ENCODE measurements around the gene NMUR1.
A peak's percentile ranks its signal among the peaks of the same experiment; 100 is the strongest.
"Not testable (repeated sequence)": the region's sequence is repeated elsewhere in the genome, so short reads cannot be mapped to it uniquely, and the experiment has no call there.

Gene NMUR1

GRCh38 chr2:231568098-231568784, 38.0 kb upstream of the NMUR1 start:
- no peaks in the 10 kb centered on the region for H3K36me3 ChIP-seq (ENCODE audit: control insufficient read depth, insufficient read depth, low read length, severe bottlenecking)
- H3K4me3 ChIP-seq (ENCODE audit: low read length): no peak overlapping the region
- no peaks in the 10 kb centered on the region for H3K4me1 ChIP-seq (ENCODE audit: control insufficient read depth, insufficient read depth, low read length)
- no peak overlapping the region for H3K9ac ChIP-seq (ENCODE audit: low read length)
- H3K9me3 ChIP-seq (ENCODE audit: control insufficient read depth, low read length): no peaks in the 10 kb centered on the region
- no peaks in the 10 kb centered on the region for H3K27me3 ChIP-seq (replicated peaks; ENCODE audit: control insufficient read depth, insufficient read depth, low read length)
- no peak for DNase-seq (ENCODE audit: low read depth)

DNA sequence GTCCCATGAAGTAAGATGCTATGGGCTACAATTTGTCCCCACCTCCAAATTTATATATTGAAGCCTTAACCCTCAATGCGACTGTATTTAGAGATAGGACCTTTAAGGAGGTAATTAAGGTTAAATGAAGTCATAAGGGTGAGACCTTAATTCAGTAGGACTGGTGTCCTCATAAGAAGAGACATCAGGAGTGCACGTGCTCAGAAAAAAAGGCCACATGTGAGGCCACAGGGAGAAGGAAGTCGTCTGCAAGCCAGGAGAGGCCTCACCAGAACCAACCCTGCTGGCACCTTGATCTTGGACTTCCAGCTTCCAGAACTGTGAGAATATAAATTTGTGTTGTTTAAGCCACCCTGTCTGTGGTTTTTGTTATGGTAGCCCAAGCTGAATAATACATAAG, 36.9 kb upstream of the NMUR1 start:
- no peaks in the 10 kb centered on the region for H3K27me3 ChIP-seq (replicated peaks; ENCODE audit: control insufficient read depth, insufficient read depth, low read length)
- no peak overlapping the region for H3K4me3 ChIP-seq (ENCODE audit: low read length)
- no peak for DNase-seq (ENCODE audit: low read depth)
- no peak overlapping the region for H3K9ac ChIP-seq (ENCODE audit: low read length)
- H3K9me3 ChIP-seq (ENCODE audit: control insufficient read depth, low read length): no peaks in the 10 kb centered on the region
- H3K36me3 ChIP-seq (ENCODE audit: control insufficient read depth, insufficient read depth, low read length, severe bottlenecking): no peaks in the 10 kb centered on the region
- H3K4me1 ChIP-seq (ENCODE audit: control insufficient read depth, insufficient read depth, low read length): no peaks in the 10 kb centered on the region

- no peak overlapping the region for H3K9ac ChIP-seq (ENCODE audit: low read length)
- no peak overlapping the region for H3K4me3 ChIP-seq (ENCODE audit: low read length)
- no peaks in the 10 kb centered on the region for H3K4me1 ChIP-seq (ENCODE audit: control insufficient read depth, insufficient read depth, low read length)
- no peaks in the 10 kb centered on the region for H3K9me3 ChIP-seq (ENCODE audit: control insufficient read depth, low read length)
- no peaks in the 10 kb centered on the region for H3K27me3 ChIP-seq (replicated peaks; ENCODE audit: control insufficient read depth, insufficient read depth, low read length)
- no peak for DNase-seq (ENCODE audit: low read depth)
- H3K36me3 ChIP-seq (ENCODE audit: control insufficient read depth, insufficient read depth, low read length, severe bottlenecking): no peaks in the 10 kb centered on the region
These were observed 35.8 kb upstream of the NMUR1 start for GRCh38 chr2:231565887-231566594.

DNA sequence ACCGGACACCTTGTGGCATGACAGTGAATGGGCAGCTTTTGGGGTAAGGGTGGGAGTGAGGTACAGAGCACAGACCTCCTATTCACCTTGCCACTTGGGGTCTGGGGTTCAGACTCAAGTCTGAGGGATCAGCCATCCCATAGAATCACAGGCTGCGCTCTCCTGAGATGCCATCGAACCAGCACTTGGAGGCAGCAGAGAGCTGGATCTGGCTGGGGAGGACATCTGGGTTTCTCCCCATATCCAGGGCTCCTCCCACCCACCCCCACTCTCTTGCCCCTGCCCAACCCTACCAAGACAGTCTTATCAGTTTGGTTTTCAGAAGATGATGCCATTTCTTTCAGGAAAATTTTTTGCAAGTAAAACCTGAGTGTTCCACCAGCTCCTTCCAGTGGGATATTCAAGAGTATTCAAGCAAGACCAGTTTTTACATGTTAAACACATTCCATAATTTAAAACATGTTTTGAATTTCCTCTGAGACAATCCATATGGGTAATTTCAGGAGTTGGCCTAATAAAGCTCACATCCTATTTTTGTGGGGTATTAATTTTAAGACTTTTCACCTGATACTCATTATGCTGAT, 33.2 kb upstream of the NMUR1 start:
- DNase-seq (ENCODE audit: low read depth): peak; percentile 84
- Histone ChIP-seq H3K4me3 (ENCODE audit: low read length) (no peak overlapping the region), H3K9ac (ENCODE audit: low read length) (no peak overlapping the region), H3K36me3 (ENCODE audit: control insufficient read depth, insufficient read depth, low read length, severe bottlenecking) (no peaks in the 10 kb centered on the region), H3K4me1 (ENCODE audit: control insufficient read depth, insufficient read depth, low read length) (no peaks in the 10 kb centered on the region), H3K9me3 (ENCODE audit: control insufficient read depth, low read length) (no peaks in the 10 kb centered on the region), H3K27me3 (replicated peaks; ENCODE audit: control insufficient read depth, insufficient read depth, low read length) (no peaks in the 10 kb centered on the region)

- Histone ChIP-seq H3K36me3 (ENCODE audit: control insufficient read depth, insufficient read depth, low read length, severe bottlenecking) (no peaks in the 10 kb centered on the region), H3K27me3 (replicated peaks; ENCODE audit: control insufficient read depth, insufficient read depth, low read length) (no peaks in the 10 kb centered on the region), H3K9ac (ENCODE audit: low read length) (peak overlapping the region; percentile 68), H3K4me1 (ENCODE audit: control insufficient read depth, insufficient read depth, low read length) (peaks cover 14% of the 10 kb centered on the region), H3K4me3 (ENCODE audit: low read length) (no peak overlapping the region), H3K9me3 (ENCODE audit: control insufficient read depth, low read length) (peaks cover 7% of the 10 kb centered on the region)
- peak; percentile 87 for DNase-seq (ENCODE audit: low read depth)
These were observed 27.4 kb upstream of the NMUR1 start for GRCh38 chr2:231557571-231558217.

DNA sequence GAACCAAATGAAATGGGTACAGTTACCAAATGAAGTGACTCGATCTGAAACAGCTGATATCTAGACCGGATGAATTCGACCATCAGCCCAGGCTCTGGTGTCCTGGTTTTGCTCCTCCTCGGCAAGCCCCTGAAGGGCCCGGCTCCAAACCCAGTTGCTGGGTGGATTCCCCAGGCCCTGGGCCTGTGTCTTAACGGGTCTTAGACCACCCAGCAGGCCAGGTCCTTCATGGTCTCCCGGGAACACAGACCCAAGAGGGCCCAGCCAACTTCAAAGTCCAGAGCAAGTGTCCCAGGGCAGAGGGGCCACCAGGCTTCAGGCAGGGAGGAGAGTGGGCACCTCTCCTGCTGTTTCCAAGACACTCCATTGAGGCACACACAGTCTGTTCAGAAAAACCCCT, 26.7 kb upstream of the NMUR1 start:
- Histone ChIP-seq H3K9me3 (ENCODE audit: control insufficient read depth, low read length) (peaks cover 11% of the 10 kb centered on the region), H3K4me3 (ENCODE audit: low read length) (no peak overlapping the region), H3K4me1 (ENCODE audit: control insufficient read depth, insufficient read depth, low read length) (peaks cover 14% of the 10 kb centered on the region), H3K9ac (ENCODE audit: low read length) (no peak overlapping the region), H3K27me3 (replicated peaks; ENCODE audit: control insufficient read depth, insufficient read depth, low read length) (no peaks in the 10 kb centered on the region), H3K36me3 (ENCODE audit: control insufficient read depth, insufficient read depth, low read length, severe bottlenecking) (no peaks in the 10 kb centered on the region)
- no peak for DNase-seq (ENCODE audit: low read depth)

GRCh38 chr2:231556496-231556895, 26.3 kb upstream of the NMUR1 start:
- not testable (repeated sequence) for H3K9ac ChIP-seq (ENCODE audit: low read length); H3K36me3 ChIP-seq (ENCODE audit: control insufficient read depth, insufficient read depth, low read length, severe bottlenecking); DNase-seq (ENCODE audit: low read depth); H3K4me3 ChIP-seq (ENCODE audit: low read length); H3K27me3 ChIP-seq (replicated peaks; ENCODE audit: control insufficient read depth, insufficient read depth, low read length)
- peaks cover 14% of the 10 kb centered on the region for H3K4me1 ChIP-seq (ENCODE audit: control insufficient read depth, insufficient read depth, low read length)
- H3K9me3 ChIP-seq (ENCODE audit: control insufficient read depth, low read length): peaks cover 11% of the 10 kb centered on the region

- Histone ChIP-seq H3K9ac (ENCODE audit: low read length) (peak overlapping the region; percentile 58), H3K4me1 (ENCODE audit: control insufficient read depth, insufficient read depth, low read length) (peaks cover 14% of the 10 kb centered on the region), H3K4me3 (ENCODE audit: low read length) (peak overlapping the region; percentile 63), H3K27me3 (replicated peaks; ENCODE audit: control insufficient read depth, insufficient read depth, low read length) (no peaks in the 10 kb centered on the region), H3K9me3 (ENCODE audit: control insufficient read depth, low read length) (peaks cover 11% of the 10 kb centered on the region), H3K36me3 (ENCODE audit: control insufficient read depth, insufficient read depth, low read length, severe bottlenecking) (no peaks in the 10 kb centered on the region)
- DNase-seq (ENCODE audit: low read depth): peak; percentile 4
These were observed 24.7 kb upstream of the NMUR1 start for GRCh38 chr2:231554748-231555545.

GRCh38 chr2:231554327-231554726, 24.1 kb upstream of the NMUR1 start:
- H3K4me1 ChIP-seq (ENCODE audit: control insufficient read depth, insufficient read depth, low read length): peaks cover 14% of the 10 kb centered on the region
- DNase-seq (ENCODE audit: low read depth): no peak
- H3K9me3 ChIP-seq (ENCODE audit: control insufficient read depth, low read length): peaks cover 11% of the 10 kb centered on the region
- H3K4me3 ChIP-seq (ENCODE audit: low read length): peak overlapping the region; percentile 63
- no peaks in the 10 kb centered on the region for H3K27me3 ChIP-seq (replicated peaks; ENCODE audit: control insufficient read depth, insufficient read depth, low read length)
- no peaks in the 10 kb centered on the region for H3K36me3 ChIP-seq (ENCODE audit: control insufficient read depth, insufficient read depth, low read length, severe bottlenecking)
- H3K9ac ChIP-seq (ENCODE audit: low read length): peak overlapping the region; percentile 58

GRCh38 chr2:231552752-231553151, 22.5 kb upstream of the NMUR1 start:
- H3K4me3 ChIP-seq (ENCODE audit: low read length): peak overlapping the region; percentile 35
- no peak overlapping the region for H3K9ac ChIP-seq (ENCODE audit: low read length)
- no peaks in the 10 kb centered on the region for H3K36me3 ChIP-seq (ENCODE audit: control insufficient read depth, insufficient read depth, low read length, severe bottlenecking)
- DNase-seq (ENCODE audit: low read depth): no peak
- H3K27me3 ChIP-seq (replicated peaks; ENCODE audit: control insufficient read depth, insufficient read depth, low read length): no peaks in the 10 kb centered on the region
- H3K4me1 ChIP-seq (ENCODE audit: control insufficient read depth, insufficient read depth, low read length): peaks cover 13% of the 10 kb centered on the region
- H3K9me3 ChIP-seq (ENCODE audit: control insufficient read depth, low read length): peaks cover 11% of the 10 kb centered on the region
